H9 (cell line): ENCODE data around the gene SH3RF3. TPM values are rescaled to one million over a fixed set of nuclear protein-coding genes. Genes with fewer than 3 reads are reported as not detected.

Experiments used
- DNase-seq: peaks from one replicate; pipeline ENCODE4 v3.0.0-alpha.2; 2017
- H2AFZ ChIP-seq: one replicate; pipeline ENCODE4 v1.6.1; 2013; ENCODE audit warnings: mild to moderate bottlenecking, low read length, control low read depth, moderate library complexity
- H2AK5ac ChIP-seq: 2 replicates; pipeline ENCODE4 v1.6.1; 2013; ENCODE audit warnings: low read length, control low read depth, mixed read lengths; ENCODE audit not compliant: insufficient read length
- H2BK120ac ChIP-seq: one replicate; pipeline ENCODE4 v1.6.1; 2013; ENCODE audit warnings: low read depth, mild to moderate bottlenecking, low read length, control low read depth, inconsistent platforms; ENCODE audit not compliant: poor library complexity, severe bottlenecking
- H2BK12ac ChIP-seq: 2 replicates; pipeline ENCODE4 v1.6.1; 2013; ENCODE audit warnings: low read length, control low read depth, mixed read lengths, low read depth; ENCODE audit not compliant: insufficient read length
- H2BK15ac ChIP-seq: 2 replicates; pipeline ENCODE4 v1.6.1; 2013; ENCODE audit warnings: low read depth, low read length, control low read depth
- H2BK20ac ChIP-seq: one replicate; pipeline ENCODE4 v1.6.1; 2013; ENCODE audit warnings: low read depth, mild to moderate bottlenecking, low read length, control low read depth, inconsistent platforms; ENCODE audit not compliant: poor library complexity, severe bottlenecking
- H2BK5ac ChIP-seq: 2 replicates; pipeline ENCODE4 v1.6.1; 2013; ENCODE audit warnings: low read length, control low read depth, mixed read lengths; ENCODE audit not compliant: insufficient read length
- H3K14ac ChIP-seq: 2 replicates; pipeline ENCODE4 v1.6.1; 2013; ENCODE audit warnings: low read length, control low read depth; ENCODE audit not compliant: insufficient read depth
- H3K18ac ChIP-seq: 2 replicates; pipeline ENCODE4 v1.6.1; 2013; ENCODE audit warnings: low read depth, mild to moderate bottlenecking, mixed read lengths, low read length, control low read depth; ENCODE audit not compliant: insufficient read length
- H3K23ac ChIP-seq: 2 replicates; pipeline ENCODE4 v1.6.1; 2013; ENCODE audit warnings: low read length, control low read depth, mixed read lengths, low read depth; ENCODE audit not compliant: insufficient read length
- H3K23me2 ChIP-seq: 2 replicates; pipeline ENCODE4 v1.6.1; 2013; ENCODE audit warnings: low read depth, mild to moderate bottlenecking, mixed read lengths, low read length, control low read depth; ENCODE audit not compliant: insufficient read length, poor library complexity, severe bottlenecking
- H3K27ac ChIP-seq: 2 replicates; pipeline ENCODE4 v1.5.1; 2013; ENCODE audit warnings: low read length, control low read depth, mixed read lengths, low read depth; ENCODE audit not compliant: insufficient read length
- H3K27me3 ChIP-seq: 2 replicates; pipeline ENCODE4 v1.6.1; 2013; ENCODE audit warnings: low read length, control low read depth, inconsistent platforms; ENCODE audit not compliant: insufficient read depth
- H3K4ac ChIP-seq: 2 replicates; pipeline ENCODE4 v1.6.1; 2013; ENCODE audit warnings: low read depth, mild to moderate bottlenecking, control low read depth, inconsistent platforms, low read length, moderate library complexity
- H3K4me1 ChIP-seq: 2 replicates; pipeline ENCODE4 v1.6.1; 2013; ENCODE audit warnings: low read length, control low read depth, inconsistent platforms; ENCODE audit not compliant: insufficient read depth
- H3K4me2 ChIP-seq: 2 replicates; pipeline ENCODE4 v1.6.1; 2013; ENCODE audit warnings: low read length, control low read depth, mixed read lengths; ENCODE audit not compliant: insufficient read length, insufficient read depth
- H3K56ac ChIP-seq: 2 replicates; pipeline ENCODE4 v1.6.1; 2013; ENCODE audit warnings: low read depth, mild to moderate bottlenecking, mixed read lengths, low read length, control low read depth; ENCODE audit not compliant: insufficient read length
- H3K79me1 ChIP-seq: 2 replicates; pipeline ENCODE4 v1.6.1; 2013; ENCODE audit warnings: low read depth, mild to moderate bottlenecking, moderate library complexity, low read length, control low read depth, inconsistent platforms; ENCODE audit not compliant: insufficient read depth, poor library complexity, severe bottlenecking
- H3K79me2 ChIP-seq: 2 replicates; pipeline ENCODE4 v1.6.1; 2013; ENCODE audit warnings: low read length, control low read depth, inconsistent platforms; ENCODE audit not compliant: insufficient read depth
- H3K9ac ChIP-seq: 2 replicates; pipeline ENCODE4 v1.6.1; 2013; ENCODE audit warnings: low read length, control low read depth, mixed read lengths; ENCODE audit not compliant: insufficient read length; ENCODE audit errors: extremely low read depth
- H3K9me3 ChIP-seq: one replicate; pipeline ENCODE4 v1.6.1; 2013; ENCODE audit warnings: low read depth, low read length, inconsistent platforms; ENCODE audit not compliant: control insufficient read depth
- H3T11ph ChIP-seq: one replicate; pipeline ENCODE4 v1.6.1; 2013; ENCODE audit warnings: mild to moderate bottlenecking, low read length, control low read depth, inconsistent platforms
- H4K20me1 ChIP-seq: one replicate; pipeline ENCODE4 v1.6.1; 2013; ENCODE audit not compliant: control insufficient read depth, insufficient read length, insufficient read depth
- H4K5ac ChIP-seq: 2 replicates; pipeline ENCODE4 v1.6.1; 2013; ENCODE audit warnings: low read depth, mild to moderate bottlenecking, mixed read lengths, low read length, control low read depth; ENCODE audit not compliant: insufficient read length
- H4K8ac ChIP-seq: replicated peaks from 2 replicates; pipeline ENCODE4 v1.6.1; 2013; ENCODE audit warnings: low read length, control low read depth, mixed read lengths, low read depth; ENCODE audit not compliant: insufficient read length
- H4K91ac ChIP-seq: 2 replicates; pipeline ENCODE4 v1.6.1; 2013; ENCODE audit warnings: low read depth, mild to moderate bottlenecking, moderate library complexity, mixed read lengths, low read length, control low read depth; ENCODE audit not compliant: insufficient read length
- H3K27ac Mint-ChIP-seq, 3 experiments: 2 replicates in 2 of 3; 3 replicates in 1 of 3; pipeline ENCODE4 v1.8.0; 2020 to 2021; ENCODE audit warnings: mixed read lengths in 3 of 3, mild to moderate bottlenecking in 1 of 3, moderate library complexity in 1 of 3
- H3K27me3 Mint-ChIP-seq: 2 replicates; pipeline ENCODE4 v1.8.0; 2021; ENCODE audit warnings: low read depth, mild to moderate bottlenecking, moderate library complexity, mixed read lengths
- H3K36me3 Mint-ChIP-seq, 3 experiments: 2 replicates in 2 of 3; 3 replicates in 1 of 3; pipeline ENCODE4 v1.8.0; 2020 to 2021; ENCODE audit warnings: low read depth in 3 of 3, mixed read lengths in 3 of 3; ENCODE audit not compliant: insufficient read depth in 1 of 3
- H3K4me1 Mint-ChIP-seq, 2 experiments: 2 replicates each; pipeline ENCODE4 v1.8.0; 2020; ENCODE audit warnings: mixed read lengths in 2 of 2
- H3K4me3 Mint-ChIP-seq, 2 experiments: 2 replicates in 1 of 2; 3 replicates in 1 of 2; pipeline ENCODE4 v1.8.0; 2020 to 2021; ENCODE audit warnings: mild to moderate bottlenecking in 2 of 2, mixed read lengths in 2 of 2, moderate library complexity in 1 of 2
- H3K9me3 Mint-ChIP-seq, 2 experiments: 2 replicates in 1 of 2; 3 replicates in 1 of 2; pipeline ENCODE4 v1.8.0; 2020; ENCODE audit warnings: mild to moderate bottlenecking in 2 of 2, mixed read lengths in 2 of 2, moderate library complexity in 1 of 2
- CTCF ChIP-seq: fragments of 200-600 bp; sonication (generic); conservative IDR thresholded peaks from 3 replicates; pipeline ENCODE4 v1.8.0; 2021; ENCODE audit warnings: antibody characterized with exemption, mild to moderate bottlenecking
- WGBS: extraction: QIAGEN DNeasy Blood & Tissue Kit; methylation state at CpG from one replicate; pipeline ENCODE4 v1.1.7; 2013; ENCODE audit warnings: missing lambda C conversion rate, low lambda C conversion rate, mixed read lengths; ENCODE audit not compliant: insufficient read length; ENCODE audit errors: extremely low coverage; 5-methylcytosine and 5-hydroxymethylcytosine counted together
- total RNA-seq: library from RNA; stranded (reverse); gene quantifications from 2 replicates; pipeline ENCODE4 v1.2.1, GENCODE V29; 2021

The SH3RF3 gene
- total RNA-seq, 1 experiment from 2014 or later = 0.46 TPM

- H3K79me2 ChIP-seq = no peaks in the 10 kb centered on the region
- H3K23me2 ChIP-seq = no peaks in the 10 kb centered on the region
- H2BK5ac ChIP-seq = no peak overlapping the region
- H4K5ac ChIP-seq = no peak overlapping the region
- H3K9me3 Mint-ChIP-seq = no peaks in the 10 kb centered on the region
- H3K4ac ChIP-seq = no peak overlapping the region
- no peak overlapping the region for H2BK20ac ChIP-seq
- DNase-seq = no peak
- H3K4me3 Mint-ChIP-seq = no peak overlapping the region
- H3K4me2 ChIP-seq = no peak overlapping the region
- no peaks in the 10 kb centered on the region for H3K9me3 ChIP-seq
- no peak overlapping the region for H3K14ac ChIP-seq
- H2BK15ac ChIP-seq = no peak overlapping the region
- H3K27ac ChIP-seq = no peak overlapping the region
- no peaks in the 10 kb centered on the region; the same call in 1 of the 2 replicates for H3K27me3 Mint-ChIP-seq
- H3T11ph ChIP-seq = no peak overlapping the region
- no peaks in the 10 kb centered on the region for H3K79me1 ChIP-seq
- H4K20me1 ChIP-seq = no peaks in the 10 kb centered on the region
- H3K27me3 ChIP-seq = no peaks in the 10 kb centered on the region
- H2BK120ac ChIP-seq = no peak overlapping the region
- no peak overlapping the region for H3K23ac ChIP-seq
- H3K56ac ChIP-seq = no peak overlapping the region
- no peak overlapping the region for H2BK12ac ChIP-seq
- H3K4me1 Mint-ChIP-seq = peaks cover 15% of the 10 kb centered on the region in 2 experiments
- no peak overlapping the region for H3K9ac ChIP-seq
- no peak overlapping the region for H4K8ac ChIP-seq
- no peaks in the 10 kb centered on the region for H3K4me1 ChIP-seq
- H2AK5ac ChIP-seq = no peak overlapping the region
- WGBS = no CpG with 5 or more reads among the region's 7 CpGs
- no peak overlapping the region for H3K27ac Mint-ChIP-seq
- no peak overlapping the region for H2AFZ ChIP-seq
- TF ChIP-seq CTCF = peak; percentile 21; the same call in 1 of the 3 replicates
- H3K36me3 Mint-ChIP-seq = no peaks in the 10 kb centered on the region
- no peak overlapping the region for H3K18ac ChIP-seq
- no peak overlapping the region for H4K91ac ChIP-seq
Measured at GRCh38 chr2:109280804-109281203, 151.8 kb downstream of the SH3RF3 start.
